HFFc6 (cell line): ENCODE measurements around the gene HGD. TPM values are rescaled to one million over a fixed set of nuclear protein-coding genes. Genes with fewer than 3 reads are reported as not detected.
A peak's percentile ranks its signal among the peaks of the same experiment; 100 is the strongest.

ENCODE experiments used
- DNase-seq: peaks from one replicate; pipeline ENCODE4 v3.0.0-alpha.2; 2018
- H3K27ac Mint-ChIP-seq: 2 replicates; pipeline ENCODE4 v1.8.0; 2020; ENCODE audit warnings: mild to moderate bottlenecking, mixed read lengths
- H3K27me3 Mint-ChIP-seq: 2 replicates; pipeline ENCODE4 v1.8.0; 2021; ENCODE audit warnings: mild to moderate bottlenecking, moderate library complexity, mixed read lengths; ENCODE audit not compliant: insufficient read depth
- H3K36me3 Mint-ChIP-seq: 2 replicates; pipeline ENCODE4 v1.8.0; 2021; ENCODE audit warnings: low read depth, mixed read lengths
- H3K4me1 Mint-ChIP-seq: 2 replicates; pipeline ENCODE4 v1.8.0; 2020; ENCODE audit warnings: low read depth, mixed read lengths
- H3K4me3 Mint-ChIP-seq: 2 replicates; pipeline ENCODE4 v1.8.0; 2020; ENCODE audit warnings: mild to moderate bottlenecking, moderate library complexity, mixed read lengths
- H3K9me3 Mint-ChIP-seq: 2 replicates; pipeline ENCODE4 v1.8.0; 2020; ENCODE audit warnings: mild to moderate bottlenecking, mixed read lengths
- CTCF ChIP-seq: fragments of 200-600 bp; sonication (generic); IDR thresholded peaks from 2 replicates; pipeline ENCODE4 v1.5.0; 2021; ENCODE audit warnings: antibody characterized with exemption, mild to moderate bottlenecking
- total RNA-seq, 6 experiments: library from RNA; stranded (reverse); fragmentation: NEBNext Ultra II Directional; extraction: Animal tissue kit (Norgen Biotek cat#: 25700); gene quantifications; 2 replicates in 1 of 6; 3 replicates in 5 of 6; pipeline ENCODE4 v1.2.3, GENCODE V29; 2021

The HGD gene
- total RNA-seq, 6 experiments from 2014 or later: 0.14 to 0.52 (median 0.30) TPM; not detected in 1

- H3K4me1 Mint-ChIP-seq: peaks cover 43% of the 10 kb centered on the region
- H3K36me3 Mint-ChIP-seq: peaks cover 5% of the 10 kb centered on the region; the same call in 1 of the 2 replicates
- H3K4me3 Mint-ChIP-seq: no peak overlapping the region
- no peaks in the 10 kb centered on the region for H3K9me3 Mint-ChIP-seq
- DNase-seq: no peak
- no peak for TF ChIP-seq CTCF
- H3K27me3 Mint-ChIP-seq: no peaks in the 10 kb centered on the region
- no peak overlapping the region for H3K27ac Mint-ChIP-seq
Observed at GRCh38 chr3:120652281-120652680, 29.8 kb downstream of the HGD start.

- peak; percentile 51 for DNase-seq
- Mint-ChIP-seq H3K4me1 (peaks cover 62% of the 10 kb centered on the region), H3K4me3 (no peak overlapping the region), H3K27me3 (no peaks in the 10 kb centered on the region), H3K36me3 (no peaks in the 10 kb centered on the region), H3K27ac (peak overlapping the region; percentile 63), H3K9me3 (no peaks in the 10 kb centered on the region)
- no peak for TF ChIP-seq CTCF
Observed at GRCh38 chr3:120650311-120650710, 31.7 kb downstream of the HGD start.

GRCh38 chr3:120649830-120650233 lies 32.2 kb downstream of the HGD start:
- Mint-ChIP-seq H3K4me1 (peaks cover 67% of the 10 kb centered on the region), H3K9me3 (no peaks in the 10 kb centered on the region), H3K27ac (peak overlapping the region; percentile 63), H3K27me3 (no peaks in the 10 kb centered on the region), H3K36me3 (no peaks in the 10 kb centered on the region), H3K4me3 (no peak overlapping the region; the same call in 1 of the 2 replicates)
- TF ChIP-seq CTCF: no peak
- DNase-seq: peak; percentile 9

GRCh38 chr3:120648290-120648689 lies 33.7 kb downstream of the HGD start:
- peak overlapping the region; percentile 27 for H3K27ac Mint-ChIP-seq
- DNase-seq: peak; percentile 64

GRCh38 chr3:120646771-120647432 lies 35.1 kb downstream of the HGD start:
- H3K9me3 Mint-ChIP-seq: no peaks in the 10 kb centered on the region
- no peaks in the 10 kb centered on the region for H3K36me3 Mint-ChIP-seq
- DNase-seq: no peak
- H3K27ac Mint-ChIP-seq: peak overlapping the region; percentile 42; the same call in 1 of the 2 replicates
- no peak for TF ChIP-seq CTCF
- H3K4me1 Mint-ChIP-seq: peaks cover 92% of the 10 kb centered on the region
- H3K27me3 Mint-ChIP-seq: 0 out of 2 replicates have a peak, but pooled peaks cover 1% of the 10 kb centered on the region
- no peak overlapping the region for H3K4me3 Mint-ChIP-seq

More at GRCh38 chr3:120648290-120648689, 33.7 kb downstream of the HGD start:
- Mint-ChIP-seq H3K4me3 (no peak overlapping the region), H3K27me3 (no peaks in the 10 kb centered on the region), H3K9me3 (no peaks in the 10 kb centered on the region), H3K36me3 (no peaks in the 10 kb centered on the region), H3K4me1 (peaks cover 78% of the 10 kb centered on the region)
- TF ChIP-seq CTCF: no peak
